UCSD-AML1 (cell line): ENCODE measurements around the gene ACAD11.
"Not testable (repeated sequence)": the region's sequence is repeated elsewhere in the genome, so short reads cannot be mapped to it uniquely, and the experiment has no call there.

Experiments used
- DNase-seq: peaks from one replicate; lab custom pipeline; 2025; ENCODE audit not compliant: unreplicated experiment; lab: John Stamatoyannopoulos, UW

Gene ACAD11

GRCh38 chr3:132606085-132606484, 53.5 kb downstream of the ACAD11 start:
- no peak for DNase-seq

- no peak for DNase-seq
Measured at GRCh38 chr3:132605374-132605792, 54.2 kb downstream of the ACAD11 start.

GRCh38 chr3:132600614-132601013, 59.0 kb downstream of the ACAD11 start:
- not testable (repeated sequence) for DNase-seq

- DNase-seq: no peak
Measured at GRCh38 chr3:132598181-132598580, 61.4 kb downstream of the ACAD11 start.

GRCh38 chr3:132597660-132598059, 61.9 kb downstream of the ACAD11 start:
- DNase-seq: no peak

GRCh38 chr3:132596816-132597433, 62.7 kb downstream of the ACAD11 start, which contains the start of gene ACKR4:
TSS of gene ACKR4 (plus strand) at chr3:132597270. CDS start at chr3:132600398, 3,128 bp downstream.
- DNase-seq: no peak

GRCh38 chr3:132596326-132596725, 63.3 kb downstream of the ACAD11 start:
- no peak for DNase-seq

GRCh38 chr3:132595014-132595413, 64.6 kb downstream of the ACAD11 start:
- no peak for DNase-seq

GRCh38 chr3:132594498-132594897, 65.1 kb downstream of the ACAD11 start:
- DNase-seq: no peak

GRCh38 chr3:132593947-132594323, 65.7 kb downstream of the ACAD11 start:
- no peak for DNase-seq

GRCh38 chr3:132593241-132593946, 66.2 kb downstream of the ACAD11 start:
- DNase-seq: no peak

- DNase-seq: no peak
Measured at GRCh38 chr3:132592216-132592615, 67.4 kb downstream of the ACAD11 start.

GRCh38 chr3:132587401-132587800, 72.2 kb downstream of the ACAD11 start:
- no peak for DNase-seq

GRCh38 chr3:132573797-132574211, 85.8 kb downstream of the ACAD11 start:
- no peak for DNase-seq

GRCh38 chr3:132570016-132570415, 89.6 kb downstream of the ACAD11 start:
- DNase-seq: no peak

- DNase-seq: no peak
Measured at GRCh38 chr3:132569580-132569979, 90.0 kb downstream of the ACAD11 start.

- no peak for DNase-seq
Measured at GRCh38 chr3:132569153-132569552, 90.5 kb downstream of the ACAD11 start.

GRCh38 chr3:132568422-132568821, 91.2 kb downstream of the ACAD11 start:
- no peak for DNase-seq

GRCh38 chr3:132564070-132564465, 95.5 kb downstream of the ACAD11 start:
- no peak for DNase-seq

GRCh38 chr3:132563420-132564069, 96.1 kb downstream of the ACAD11 start:
- DNase-seq: no peak

GRCh38 chr3:132561003-132561402, 98.6 kb downstream of the ACAD11 start:
- DNase-seq: no peak

GRCh38 chr3:132556508-132557159, 103.0 kb downstream of the ACAD11 start:
- DNase-seq: no peak
